ENCODE measurements around the gene TFDP1.

Gene TFDP1

GRCh38 chr13:113634279-113635047 lies 49.9 kb downstream of the TFDP1 start:
- DNase-seq (ENCODE audit: low spot score) = no peak

GRCh38 chr13:113635048-113635420 lies 50.5 kb downstream of the TFDP1 start:
- no peak for DNase-seq (ENCODE audit: low spot score)

- DNase-seq (ENCODE audit: low spot score) = no peak
Measured at GRCh38 chr13:113635709-113636108, 51.2 kb downstream of the TFDP1 start.

DNA sequence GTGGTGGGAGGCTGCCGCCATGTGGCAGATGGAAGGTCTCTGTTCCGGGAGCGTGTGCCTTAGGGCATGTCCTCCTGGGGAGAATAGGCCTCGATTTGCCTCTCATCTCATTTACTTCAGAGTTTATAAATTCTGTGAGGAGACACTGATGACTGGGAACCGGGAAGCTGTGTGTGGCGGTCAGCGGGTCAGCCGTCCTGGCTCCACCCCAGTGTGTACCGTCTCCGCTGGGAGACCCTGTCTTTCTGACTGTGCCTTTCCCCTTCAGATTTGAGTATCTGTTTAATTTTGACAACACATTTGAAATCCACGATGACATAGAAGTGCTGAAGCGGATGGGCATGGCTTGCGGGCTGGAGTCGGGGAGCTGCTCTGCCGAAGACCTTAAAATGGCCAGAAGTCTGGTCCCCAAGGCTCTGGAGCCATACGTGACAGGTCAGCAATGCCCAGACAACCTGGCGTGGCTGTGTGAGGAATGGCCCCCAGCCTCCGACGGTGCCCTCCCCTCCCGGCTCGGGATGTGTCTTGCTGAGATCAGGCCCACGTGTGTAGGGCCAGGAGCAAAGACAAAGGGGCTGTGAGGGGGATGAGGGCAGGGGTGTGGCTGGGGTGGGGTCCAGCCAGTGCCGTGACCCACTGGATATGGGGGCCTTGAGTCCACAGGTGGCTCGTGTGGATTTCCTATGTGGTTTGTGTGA lies 51.9 kb downstream of the TFDP1 start:
- DNase-seq (ENCODE audit: low spot score) = no peak

GRCh38 chr13:113637262-113638160 lies 53.0 kb downstream of the TFDP1 start:
- DNase-seq (ENCODE audit: low spot score) = no peak

DNA sequence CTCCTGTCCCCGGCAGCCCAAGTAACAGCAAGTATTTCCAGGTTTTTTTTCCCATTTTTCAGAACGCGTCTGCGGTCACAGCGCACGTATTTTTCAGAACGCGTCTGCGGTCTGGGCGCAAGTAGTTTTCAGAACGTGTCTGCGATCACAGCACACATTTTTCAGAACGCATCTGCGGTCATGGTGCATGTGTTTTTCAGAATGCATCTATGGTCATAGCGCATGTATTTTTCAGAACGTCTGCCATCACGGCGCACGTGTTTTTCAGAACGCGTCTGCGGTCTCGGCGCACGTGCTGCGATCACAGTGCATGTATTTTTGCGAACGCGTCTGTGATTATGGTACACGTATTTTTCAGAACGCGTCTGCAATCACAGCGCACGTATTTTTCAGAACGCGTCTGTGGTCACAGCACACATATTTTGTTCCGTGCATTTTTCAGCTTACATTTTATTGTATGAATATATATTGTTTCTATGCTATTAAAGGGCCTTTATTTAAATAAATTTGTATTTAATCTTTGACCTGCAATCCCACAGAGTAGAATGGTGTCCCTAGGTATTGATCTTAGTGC lies 53.7 kb downstream of the TFDP1 start:
- DNase-seq (ENCODE audit: low spot score) = no peak

- no peak for DNase-seq (ENCODE audit: low spot score)
Measured at GRCh38 chr13:113638806-113639205, 54.3 kb downstream of the TFDP1 start.

GRCh38 chr13:113639616-113640262 lies 55.2 kb downstream of the TFDP1 start:
- no peak for DNase-seq (ENCODE audit: low spot score)

GRCh38 chr13:113641426-113641825 lies 56.9 kb downstream of the TFDP1 start:
- DNase-seq (ENCODE audit: low spot score) = no peak

DNA sequence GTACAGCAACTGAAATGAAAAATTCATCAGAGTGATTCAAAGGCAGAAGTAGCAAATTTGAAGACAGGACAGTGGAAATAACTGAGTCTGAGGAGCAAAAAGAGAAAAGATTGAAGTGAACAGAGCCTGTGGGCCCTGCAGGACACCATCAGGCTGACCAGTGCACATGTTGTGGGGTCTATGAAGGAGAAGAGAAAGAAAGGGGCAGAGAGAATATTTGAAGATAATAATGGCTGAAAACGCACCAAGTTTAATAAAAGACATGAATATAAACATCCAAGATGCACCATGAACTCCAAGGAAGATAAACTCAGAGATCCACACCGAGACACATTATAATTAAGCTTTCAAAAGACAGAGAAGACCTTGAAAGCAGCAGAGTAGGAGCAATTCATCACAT lies 58.0 kb downstream of the TFDP1 start:
- no peak for DNase-seq (ENCODE audit: low spot score)

GRCh38 chr13:113643593-113643992 lies 59.0 kb downstream of the TFDP1 start:
- DNase-seq (ENCODE audit: low spot score) = no peak

GRCh38 chr13:113644800-113645199 lies 60.2 kb downstream of the TFDP1 start:
- no peak for DNase-seq (ENCODE audit: low spot score)

DNA sequence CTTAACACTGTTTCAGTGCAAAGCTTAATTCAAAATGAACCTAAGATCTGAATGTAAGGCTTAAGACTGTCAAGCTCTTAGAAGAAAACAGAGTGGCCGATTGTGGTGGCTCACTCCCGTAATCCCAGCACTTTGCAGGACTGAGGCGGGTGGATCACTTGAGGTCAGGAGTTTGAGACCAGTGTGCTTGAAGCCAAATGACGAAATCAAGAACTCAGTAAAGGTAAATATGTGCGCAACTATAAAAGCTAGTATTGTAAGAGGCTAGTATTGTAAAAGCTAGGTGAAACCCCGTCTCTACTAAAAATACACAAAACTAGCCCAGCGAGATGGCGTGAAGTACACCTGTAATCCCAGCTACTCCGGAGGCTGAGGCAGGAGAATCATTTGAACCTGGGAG lies 60.8 kb downstream of the TFDP1 start:
- no peak for DNase-seq (ENCODE audit: low spot score)

GRCh38 chr13:113646376-113646775 lies 61.8 kb downstream of the TFDP1 start:
- no peak for DNase-seq (ENCODE audit: low spot score)

DNA sequence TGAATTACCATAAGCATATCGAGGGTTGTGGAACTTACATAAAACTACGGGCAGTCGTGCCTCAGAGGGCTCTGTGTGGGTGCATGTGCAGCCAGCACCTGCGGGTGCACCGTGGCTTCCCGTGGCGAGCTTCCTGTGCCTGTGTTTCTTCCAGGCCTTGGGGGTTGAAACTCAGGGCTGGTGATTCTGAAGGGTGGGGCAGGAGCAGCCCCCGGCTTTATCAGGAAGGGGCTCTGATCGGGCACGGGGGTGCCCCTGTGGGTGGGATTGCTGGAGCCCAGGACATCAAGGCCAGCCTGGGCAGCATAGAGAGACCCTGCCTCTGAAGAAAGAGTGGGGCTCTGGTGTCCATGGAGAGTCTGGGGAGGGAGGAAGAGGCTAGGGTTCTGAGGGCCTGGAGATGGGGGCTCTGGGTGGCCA lies 62.4 kb downstream of the TFDP1 start:
- no peak for DNase-seq (ENCODE audit: low spot score)

GRCh38 chr13:113647351-113648215 lies 63.0 kb downstream of the TFDP1 start:
- no peak for DNase-seq (ENCODE audit: low spot score)

DNA sequence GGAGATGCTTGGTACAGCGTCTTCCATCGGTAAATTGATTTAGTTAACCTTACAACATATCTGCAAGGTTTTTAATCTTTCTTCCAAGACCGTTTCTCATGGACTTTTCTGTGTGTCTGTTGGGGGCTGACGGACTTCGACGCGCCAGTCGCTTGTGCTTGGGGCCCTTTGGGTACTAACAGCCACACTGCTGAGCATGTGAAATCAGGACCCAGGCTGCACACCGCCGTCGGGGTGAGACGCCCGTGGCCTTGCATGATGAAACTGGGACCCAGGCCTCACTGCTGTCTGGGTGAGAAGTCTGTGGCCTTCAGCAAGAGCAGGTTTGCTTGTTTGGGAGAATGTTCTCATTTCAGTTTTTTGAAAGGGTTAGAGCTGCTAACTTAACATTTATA lies 63.7 kb downstream of the TFDP1 start:
- DNase-seq (ENCODE audit: low spot score) = no peak

- no peak for DNase-seq (ENCODE audit: low spot score)
Measured at GRCh38 chr13:113649212-113649611, 64.7 kb downstream of the TFDP1 start.

DNA sequence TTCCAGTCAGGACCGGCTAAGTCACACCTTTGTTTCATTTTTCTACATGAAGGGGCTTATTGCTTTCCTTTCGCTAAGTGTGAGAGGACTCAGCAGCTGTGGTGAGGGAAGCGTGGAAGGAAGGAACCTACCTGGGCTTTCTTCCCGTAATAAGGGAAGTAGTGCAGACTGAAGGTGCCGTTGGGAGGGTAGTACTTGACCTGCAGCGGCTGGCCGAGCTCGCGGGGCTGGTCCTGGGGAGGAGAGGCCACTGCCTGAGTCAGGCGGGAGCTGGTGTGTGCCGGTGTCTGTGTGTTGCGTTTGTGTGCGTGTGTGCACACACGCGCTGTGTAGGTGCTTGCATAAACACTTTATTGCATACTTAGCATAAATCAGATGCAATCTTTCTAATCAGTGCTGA lies 65.7 kb downstream of the TFDP1 start:
- no peak for DNase-seq (ENCODE audit: low spot score)

GRCh38 chr13:113650731-113651148 lies 66.2 kb downstream of the TFDP1 start:
- no peak for DNase-seq (ENCODE audit: low spot score)
